Stimulated activated CD4-positive, alpha-beta T cell treated with anti-CD3 and anti-CD28 coated beads, Interleukin-15, amount 100 ng/mL, for 24 hours (primary cell): ENCODE data around the gene NRTN.

Experiments used
- DNase-seq: peaks from one replicate; pipeline ENCODE4 v3.0.0-alpha.2; 2020

The NRTN gene

DNA sequence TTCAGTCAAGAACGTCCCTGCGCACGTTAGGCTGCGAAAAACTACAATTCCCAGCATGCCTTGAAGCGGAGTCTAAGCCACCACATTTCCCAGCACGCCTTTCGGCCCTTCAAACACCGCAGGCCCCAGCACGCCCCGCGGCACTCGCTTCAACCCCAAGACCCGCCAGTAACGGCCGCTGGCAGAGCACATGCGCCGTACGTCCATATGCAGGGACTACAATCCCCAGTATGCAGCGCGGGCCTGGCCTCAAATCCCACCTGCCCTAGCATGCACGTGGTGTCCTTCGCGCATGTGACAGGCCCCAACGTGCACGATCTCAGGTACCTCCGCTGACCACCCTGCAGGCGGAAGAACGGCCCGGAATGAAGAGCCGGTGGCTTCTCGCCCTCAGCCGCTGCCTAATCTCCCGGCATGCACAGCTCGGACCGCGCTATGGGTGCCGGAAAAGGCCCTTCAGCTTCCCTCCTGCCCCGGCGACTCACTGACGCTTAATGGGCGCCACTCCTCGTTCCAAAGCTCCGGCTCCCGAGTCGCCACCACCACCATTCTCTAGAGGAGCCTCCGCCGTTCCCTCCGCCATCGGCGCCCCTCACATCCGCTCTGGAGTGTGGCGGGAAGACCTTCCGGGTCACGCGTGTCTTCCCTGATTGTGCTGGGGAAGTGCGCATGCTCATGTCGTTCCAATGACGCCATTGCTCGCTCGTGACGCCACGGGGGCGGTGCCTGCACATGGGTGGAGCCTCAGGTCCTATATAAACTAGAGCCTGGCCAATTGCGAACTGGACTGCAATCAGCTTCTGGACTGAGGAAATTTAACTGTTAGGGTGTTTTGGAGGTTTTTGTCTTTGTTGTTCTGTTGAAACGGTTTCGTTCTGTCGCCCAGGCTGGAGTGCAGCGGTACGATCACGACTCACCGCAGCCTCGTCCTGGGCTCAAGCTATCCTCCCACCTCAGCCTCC, 14.0 kb upstream of the NRTN start, which contains the start of gene DUS3L:
Gene DUS3L, minus strand, starts transcription at position 605 of the 962 bp plus-strand sequence. Its CDS starts 22 bp downstream, at position 583.
- peak; percentile 97 for DNase-seq

DNA sequence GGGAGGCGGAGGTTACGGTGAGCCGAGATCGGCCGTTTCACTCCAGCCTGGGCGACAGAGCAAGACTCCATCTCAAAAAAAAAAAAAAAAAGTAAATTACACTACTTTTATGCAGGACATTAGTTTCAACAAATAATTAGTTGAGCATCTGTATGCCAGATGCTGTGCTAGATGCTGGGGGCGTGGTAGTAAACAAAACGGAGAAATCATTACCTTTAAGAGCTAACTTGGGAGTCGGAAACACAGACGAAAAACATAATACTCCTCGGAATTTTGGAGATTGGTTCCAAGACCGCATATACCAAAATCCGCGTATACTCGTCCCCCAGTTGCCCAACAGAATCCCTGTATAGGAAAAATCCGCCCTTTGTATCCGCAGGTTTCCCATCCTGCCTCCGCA, 12.6 kb upstream of the NRTN start:
- DNase-seq = no peak

GRCh38 chr19:5793188-5793587, 11.7 kb upstream of the NRTN start:
- no peak for DNase-seq

DNA sequence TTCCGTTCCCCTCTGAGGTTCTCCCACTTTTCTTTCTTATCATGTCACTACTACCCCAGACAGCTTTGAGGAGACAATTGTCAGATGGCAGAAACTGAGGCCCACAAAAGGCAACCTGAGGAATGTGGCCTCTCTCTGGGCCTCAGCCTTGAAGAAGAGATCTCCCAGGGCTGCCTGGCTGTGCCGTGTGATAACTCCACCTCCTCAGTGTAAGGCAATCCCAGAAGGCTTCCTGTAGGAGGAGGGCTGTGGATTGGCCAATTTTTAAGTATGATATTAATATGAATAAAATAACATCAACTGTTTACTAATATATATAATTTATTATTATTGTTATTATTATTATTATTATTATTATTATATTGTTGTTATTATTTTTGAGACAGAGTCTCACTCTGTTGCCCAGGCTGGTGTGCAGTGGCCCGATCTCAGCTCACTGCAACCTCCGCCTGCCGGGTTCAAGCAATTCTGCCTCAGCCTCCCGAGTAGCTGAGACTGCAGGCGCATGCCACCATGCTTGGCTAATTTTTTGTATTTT, 9.4 kb upstream of the NRTN start:
- DNase-seq = no peak

GRCh38 chr19:5798244-5798643, 6.6 kb upstream of the NRTN start:
- no peak for DNase-seq

GRCh38 chr19:5799247-5800241, 5.3 kb upstream of the NRTN start:
- no peak for DNase-seq

DNA sequence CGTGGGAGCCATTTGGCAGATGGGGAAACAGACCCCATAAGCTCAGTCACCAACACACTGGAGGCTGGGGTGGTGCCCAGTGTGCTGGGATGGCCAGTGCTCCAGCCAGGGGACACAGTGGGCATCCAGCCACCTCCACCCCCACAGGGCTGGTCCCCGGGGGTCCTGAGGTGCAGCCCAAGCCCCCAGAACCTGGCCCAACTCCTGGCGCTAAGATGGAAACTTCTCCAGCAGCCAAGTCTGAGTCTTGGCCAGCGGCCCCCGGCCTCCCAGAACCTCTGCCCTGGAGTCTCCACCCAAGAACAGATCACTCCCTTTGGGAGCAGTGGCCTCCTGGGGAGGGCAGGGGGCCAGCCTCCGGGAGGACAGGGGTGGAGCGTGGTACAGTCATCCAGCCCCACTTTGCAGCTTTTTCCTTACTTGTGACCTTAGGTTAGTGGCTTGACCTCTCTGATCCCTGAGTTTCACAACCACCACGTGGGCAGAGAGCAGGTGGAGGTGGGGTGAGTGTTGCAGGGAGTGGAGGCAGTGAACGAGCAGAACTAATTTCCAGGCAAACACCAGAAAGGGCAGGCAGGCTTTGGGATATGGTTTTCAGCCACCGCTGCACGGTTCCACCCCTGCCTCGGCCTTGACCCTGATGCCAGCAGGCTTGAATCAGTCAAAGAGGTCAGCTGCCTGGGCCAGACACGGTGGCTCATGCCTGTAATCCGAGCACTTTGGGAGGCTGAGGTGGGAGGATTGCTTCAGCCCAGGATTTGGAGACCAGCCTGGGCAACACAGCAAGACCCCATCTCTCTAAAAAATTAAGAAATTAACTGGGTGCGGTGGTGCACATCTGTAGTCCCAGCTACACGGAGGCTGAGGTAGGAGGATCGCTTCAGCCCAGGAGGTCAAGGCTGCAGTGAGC, 4.3 kb upstream of the NRTN start:
- DNase-seq = no peak

DNA sequence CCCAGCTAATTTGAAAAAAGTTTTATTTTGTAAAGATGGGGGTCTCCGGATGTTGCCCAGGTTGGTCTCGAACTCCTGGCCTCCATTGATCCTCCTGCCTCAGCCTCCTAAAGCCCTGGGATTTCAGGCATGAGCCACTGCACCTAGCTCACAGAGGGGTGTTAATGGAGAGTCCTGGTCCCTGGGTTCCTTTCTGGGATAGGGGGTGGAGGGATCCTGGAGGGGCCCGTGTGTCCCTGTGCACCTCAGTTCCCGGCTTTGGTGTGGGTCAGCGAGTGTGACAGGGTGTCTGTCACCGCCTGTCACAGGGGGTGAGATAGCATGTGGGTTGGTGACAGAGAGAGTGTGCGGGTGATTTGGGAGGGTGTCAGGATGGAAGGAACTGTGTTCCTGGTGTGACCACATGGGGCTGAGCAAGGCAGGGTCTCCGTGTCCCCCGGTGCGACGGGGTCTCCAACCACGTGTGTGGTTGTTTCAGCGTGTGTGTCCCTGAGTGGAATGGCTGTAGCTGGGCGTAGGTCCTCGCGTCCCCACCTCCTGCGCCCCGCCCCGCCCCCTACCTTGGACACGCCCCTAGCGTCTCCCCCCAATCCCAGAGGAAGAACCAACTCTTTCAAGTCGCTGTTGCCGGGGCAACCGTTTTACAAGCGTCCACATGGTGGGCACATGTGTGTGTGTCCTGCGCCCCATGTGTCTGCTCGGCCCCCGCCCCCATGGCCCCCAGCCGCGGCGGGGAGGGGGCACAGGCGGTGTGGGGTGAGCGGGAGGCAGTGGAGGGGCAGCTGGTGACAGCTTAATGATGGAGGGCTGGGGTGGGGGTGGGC, 2.9 kb upstream of the NRTN start:
- no peak for DNase-seq

DNA sequence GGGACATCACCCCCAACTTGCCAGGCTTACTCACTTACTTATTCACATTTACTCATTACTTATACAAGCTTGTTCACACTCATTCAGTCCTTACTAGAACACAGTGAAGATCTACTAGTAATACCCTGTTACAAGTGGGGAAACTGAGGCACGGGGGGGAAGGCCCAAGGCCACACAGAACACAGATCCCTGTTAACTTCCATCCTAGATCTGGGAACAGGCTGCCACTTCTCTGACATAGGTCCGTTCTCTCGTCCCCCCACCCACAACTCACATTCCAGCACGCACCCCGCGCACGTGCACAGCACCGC, 1.5 kb upstream of the NRTN start:
- DNase-seq = no peak

DNA sequence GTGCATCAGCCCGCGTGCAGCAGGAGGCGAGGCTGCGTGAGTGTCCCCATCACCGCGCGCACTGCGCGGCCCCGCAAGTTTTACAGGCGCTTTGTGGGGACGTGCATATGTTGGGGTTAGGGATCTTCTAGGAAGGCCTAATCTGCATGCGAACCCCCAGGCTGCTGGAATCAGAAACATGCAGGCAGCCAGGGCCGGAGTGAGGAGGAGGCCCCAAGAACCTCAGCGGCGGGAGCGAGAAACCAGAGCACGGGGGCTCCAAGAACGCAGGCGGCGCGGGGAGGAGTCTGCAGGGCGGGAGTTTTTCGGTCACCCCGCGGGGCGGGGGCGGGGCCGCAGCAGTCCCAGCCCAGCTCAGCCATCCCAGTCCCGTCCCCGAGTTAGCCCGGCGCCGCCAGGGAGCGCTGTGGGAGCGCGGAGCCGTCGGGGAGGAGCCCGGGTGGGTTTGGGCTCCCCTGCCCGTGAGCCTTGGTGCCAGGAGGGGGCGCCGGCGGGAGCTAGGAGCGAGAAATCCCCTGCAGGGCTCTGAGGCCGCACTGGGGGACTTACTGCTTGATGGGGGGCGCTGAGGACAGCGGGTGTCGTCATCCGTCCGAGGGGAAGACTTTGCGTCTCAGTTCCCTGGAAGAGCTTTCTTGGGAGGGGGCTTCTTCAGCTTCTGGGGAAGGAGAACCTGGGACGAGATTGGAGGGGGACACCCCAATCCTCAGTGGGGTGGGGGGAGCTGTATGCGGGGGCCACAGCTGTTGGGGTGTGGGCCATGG, 933 bp upstream of the NRTN start:
- peak; percentile 97 for DNase-seq

- DNase-seq = peak; percentile 77
These were observed 730 bp downstream of the NRTN start for GRCh38 chr19:5805462-5806132.

DNA sequence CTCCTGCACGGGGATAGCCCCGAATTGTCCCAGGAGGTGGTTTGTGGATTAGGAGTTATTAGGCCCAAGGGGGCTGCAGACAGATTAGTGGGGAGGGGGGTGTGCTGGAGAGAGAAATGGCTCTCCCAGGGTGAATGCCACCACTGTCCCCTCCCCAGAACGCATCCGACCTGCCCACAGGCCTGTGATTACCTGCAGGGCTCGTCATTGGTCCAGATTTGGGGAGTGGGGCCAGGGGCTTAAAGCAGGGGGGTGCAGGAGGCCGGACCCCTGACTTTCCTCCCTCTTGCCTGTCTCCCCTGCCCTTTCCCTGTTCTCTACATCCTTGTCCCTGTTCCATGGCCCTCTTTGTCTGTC, 1.2 kb downstream of the NRTN start:
- no peak for DNase-seq

- DNase-seq = no peak
These were observed 2.0 kb downstream of the NRTN start for GRCh38 chr19:5806905-5807304.

DNA sequence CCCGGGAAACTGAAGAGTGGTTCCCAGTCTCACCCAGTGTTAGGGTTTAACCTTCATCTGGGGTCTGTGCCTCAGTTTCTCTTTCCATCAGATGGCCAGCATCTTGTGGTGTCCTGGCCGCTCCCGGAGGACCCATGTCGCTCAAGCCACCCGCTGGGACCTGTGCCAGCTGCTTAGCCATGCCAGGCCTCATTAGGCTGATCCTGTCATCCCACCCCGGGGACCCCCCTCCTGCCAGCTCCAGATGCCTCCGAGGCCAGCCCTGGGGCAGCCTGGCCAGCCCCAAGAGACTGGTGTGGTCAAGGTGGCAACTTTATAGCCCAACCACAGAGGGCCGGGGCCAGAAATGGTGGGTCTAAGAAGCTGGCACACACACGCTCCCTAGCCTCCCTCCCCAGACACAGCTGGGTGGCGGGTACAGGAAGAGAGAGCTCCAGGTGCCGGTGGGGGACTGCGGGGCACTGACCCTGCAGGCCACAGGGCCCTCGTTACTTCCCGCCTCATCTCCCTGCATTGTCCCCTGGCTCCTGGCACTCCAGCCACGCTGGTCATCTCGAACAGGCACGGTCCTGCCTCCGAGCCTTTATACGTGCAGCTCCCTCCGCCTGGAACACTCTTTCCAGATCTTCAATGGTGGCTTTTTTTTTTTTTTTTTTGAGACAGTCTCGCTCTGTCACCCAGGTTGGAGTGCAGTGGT, 3.4 kb downstream of the NRTN start:
- DNase-seq = no peak

GRCh38 chr19:5809053-5809452, 4.2 kb downstream of the NRTN start:
- DNase-seq = no peak

- DNase-seq = no peak
These were observed 4.6 kb downstream of the NRTN start for GRCh38 chr19:5809469-5809868.

DNA sequence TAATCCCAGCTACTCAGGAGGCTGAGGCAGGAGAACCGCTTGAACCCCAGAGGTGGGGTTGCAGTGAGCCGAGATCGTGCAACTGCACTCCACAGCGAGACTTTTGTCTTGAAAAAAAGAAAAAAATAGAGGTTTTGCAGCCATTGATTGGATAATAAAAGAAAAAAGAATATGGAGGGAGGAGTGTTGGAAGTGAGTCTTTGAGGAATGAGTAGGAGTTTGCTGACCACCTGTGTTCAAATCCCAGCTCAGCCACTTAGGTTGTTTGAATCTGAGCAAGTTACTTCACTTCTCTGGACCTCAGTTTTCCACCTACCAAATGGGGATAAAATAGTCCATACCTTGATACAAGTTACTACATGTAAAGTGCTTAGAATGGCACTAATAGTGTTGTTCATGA, 6.2 kb downstream of the NRTN start:
- no peak for DNase-seq

- DNase-seq = no peak
These were observed 9.4 kb downstream of the NRTN start for GRCh38 chr19:5814123-5814851.

DNA sequence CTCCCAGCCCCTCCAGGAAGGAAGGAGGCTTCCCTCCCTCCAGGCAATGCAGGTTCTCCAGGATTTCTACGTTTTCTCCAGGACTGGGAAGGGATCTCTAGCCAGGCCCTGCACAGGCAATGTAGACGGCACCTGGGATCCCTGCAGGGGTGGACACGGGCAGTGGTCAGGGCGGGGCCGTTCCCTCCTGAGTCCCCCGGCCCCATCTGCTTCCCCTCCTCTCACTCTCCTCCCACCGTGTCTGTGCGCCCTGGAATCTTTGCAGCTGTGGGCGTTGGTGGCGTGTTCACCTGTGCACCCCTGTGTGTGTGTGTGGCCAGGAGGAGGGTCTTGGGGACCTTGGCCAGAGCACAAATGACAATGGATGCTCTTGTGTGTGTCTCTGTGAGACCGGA, 10.0 kb downstream of the NRTN start:
- DNase-seq = no peak
